ENCODE data around the gene SERP2.

The SERP2 gene

DNA sequence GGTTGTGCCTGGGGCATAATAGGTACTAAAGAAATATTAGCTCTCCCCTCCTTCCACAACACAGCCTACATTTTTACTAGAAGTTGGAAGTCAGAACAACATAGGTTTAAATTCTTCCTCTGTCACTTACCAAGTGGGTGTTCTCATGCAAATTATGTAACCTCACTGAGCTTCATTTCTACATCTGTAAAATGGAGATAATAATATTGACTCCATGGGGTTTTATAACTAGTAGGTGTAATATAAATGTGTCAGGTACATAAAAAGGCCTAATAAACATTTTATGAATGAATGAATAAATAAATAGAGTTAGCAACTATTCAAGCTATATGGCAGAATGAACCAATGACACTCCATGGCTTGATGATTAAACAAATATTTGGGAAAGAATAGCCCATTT lies 27.1 kb upstream of the SERP2 start:
- H3K4me3 ChIP-seq (ENCODE audit: low read length), result no peak overlapping the region
- no peaks in the 10 kb centered on the region for H3K9me3 ChIP-seq (ENCODE audit: insufficient read depth, low read length)
- TF ChIP-seq EZH2phosphoT487 (IDR thresholded peaks at IDR 0.05; ENCODE audit: low read depth), result no peak
- TF ChIP-seq, protein P1, sequence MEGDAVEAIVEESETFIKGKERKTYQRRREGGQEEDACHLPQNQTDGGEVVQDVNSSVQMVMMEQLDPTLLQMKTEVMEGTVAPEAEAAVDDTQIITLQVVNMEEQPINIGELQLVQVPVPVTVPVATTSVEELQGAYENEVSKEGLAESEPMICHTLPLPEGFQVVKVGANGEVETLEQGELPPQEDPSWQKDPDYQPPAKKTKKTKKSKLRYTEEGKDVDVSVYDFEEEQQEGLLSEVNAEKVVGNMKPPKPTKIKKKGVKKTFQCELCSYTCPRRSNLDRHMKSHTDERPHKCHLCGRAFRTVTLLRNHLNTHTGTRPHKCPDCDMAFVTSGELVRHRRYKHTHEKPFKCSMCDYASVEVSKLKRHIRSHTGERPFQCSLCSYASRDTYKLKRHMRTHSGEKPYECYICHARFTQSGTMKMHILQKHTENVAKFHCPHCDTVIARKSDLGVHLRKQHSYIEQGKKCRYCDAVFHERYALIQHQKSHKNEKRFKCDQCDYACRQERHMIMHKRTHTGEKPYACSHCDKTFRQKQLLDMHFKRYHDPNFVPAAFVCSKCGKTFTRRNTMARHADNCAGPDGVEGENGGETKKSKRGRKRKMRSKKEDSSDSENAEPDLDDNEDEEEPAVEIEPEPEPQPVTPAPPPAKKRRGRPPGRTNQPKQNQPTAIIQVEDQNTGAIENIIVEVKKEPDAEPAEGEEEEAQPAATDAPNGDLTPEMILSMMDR (IDR thresholded peaks at IDR 0.05; ENCODE audit: low read depth, low read length), result no peak

DNA sequence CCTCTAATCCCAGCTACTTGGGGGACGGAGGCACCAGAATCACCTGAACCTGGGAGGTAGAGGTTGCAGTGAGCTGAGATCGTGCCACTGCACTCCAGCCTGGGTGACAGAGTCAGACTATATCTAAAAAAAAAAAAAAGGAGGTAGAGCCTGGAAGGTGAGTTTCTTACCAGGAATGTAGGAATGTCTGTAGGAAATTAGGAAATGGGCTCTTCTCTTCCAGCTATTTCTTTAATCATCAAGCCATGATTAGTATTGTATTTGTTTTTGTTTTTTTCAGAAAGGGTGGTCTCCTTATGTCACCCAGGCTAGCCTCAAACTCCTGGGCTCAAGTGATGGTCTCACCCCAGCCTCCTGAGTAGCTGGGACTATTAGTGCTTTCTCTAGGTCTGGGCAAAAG lies 26.3 kb upstream of the SERP2 start:
- no peaks in the 10 kb centered on the region for H4K20me1 ChIP-seq (ENCODE audit: insufficient read depth, low read length)
- no peak overlapping the region for H3K9ac ChIP-seq (ENCODE audit: low read length)
- TF ChIP-seq, protein P1 (IDR thresholded peaks at IDR 0.05; ENCODE audit: low read depth, low read length), result no peak
- no peak for TF ChIP-seq EZH2phosphoT487 (IDR thresholded peaks at IDR 0.05; ENCODE audit: low read depth)
- H2AFZ ChIP-seq (ENCODE audit: low read depth, low read length), result no peak overlapping the region
- H3K4me2 ChIP-seq (ENCODE audit: low read length), result no peak overlapping the region
- H3K4me3 ChIP-seq (ENCODE audit: low read length), result no peak overlapping the region
- H3K79me2 ChIP-seq (ENCODE audit: low read length), result no peaks in the 10 kb centered on the region
- H3K9me3 ChIP-seq (ENCODE audit: insufficient read depth, low read length), result no peaks in the 10 kb centered on the region
- H3K36me3 ChIP-seq (replicated peaks; ENCODE audit: low read depth, low read length), result no peaks in the 10 kb centered on the region
- no peaks in the 10 kb centered on the region for H3K4me1 ChIP-seq (ENCODE audit: low read length)
- no peak overlapping the region for H3K27ac ChIP-seq (ENCODE audit: low read length)
- H3K27me3 ChIP-seq (ENCODE audit: low read depth, low read length), result peaks cover 21% of the 10 kb centered on the region

More for the DNA sequence above, 27.1 kb upstream of the SERP2 start:
- Histone ChIP-seq H4K20me1 (ENCODE audit: insufficient read depth, low read length) (no peaks in the 10 kb centered on the region), H3K9ac (ENCODE audit: low read length) (no peak overlapping the region), H2AFZ (ENCODE audit: low read depth, low read length) (no peak overlapping the region), H3K4me2 (ENCODE audit: low read length) (no peak overlapping the region), H3K36me3 (replicated peaks; ENCODE audit: low read depth, low read length) (no peaks in the 10 kb centered on the region), H3K27me3 (ENCODE audit: low read depth, low read length) (peaks cover 21% of the 10 kb centered on the region), H3K27ac (ENCODE audit: low read length) (no peak overlapping the region), H3K79me2 (ENCODE audit: low read length) (no peaks in the 10 kb centered on the region), H3K4me1 (ENCODE audit: low read length) (no peaks in the 10 kb centered on the region)

DNA sequence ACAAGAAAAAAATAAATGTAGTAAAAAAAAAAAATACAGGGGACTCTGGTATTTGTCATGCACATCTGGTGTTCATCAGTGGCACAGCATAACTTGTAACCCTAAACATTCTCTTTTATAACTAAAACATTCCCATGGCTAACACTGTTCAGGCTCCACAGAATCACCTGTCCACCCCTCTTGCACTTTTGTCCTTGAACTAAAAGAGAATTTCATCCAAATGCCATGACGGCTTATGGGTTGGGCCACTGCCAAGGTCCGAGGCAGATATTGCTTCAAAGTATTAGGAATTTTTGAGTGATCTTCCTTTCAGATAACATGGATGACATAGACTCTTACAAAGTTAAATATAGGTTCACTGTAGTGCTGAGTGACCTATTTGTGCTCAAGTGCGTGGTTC lies 25.7 kb upstream of the SERP2 start:
- H2AFZ ChIP-seq (ENCODE audit: low read depth, low read length), result no peak overlapping the region
- no peaks in the 10 kb centered on the region for H3K36me3 ChIP-seq (replicated peaks; ENCODE audit: low read depth, low read length)
- H3K9me3 ChIP-seq (ENCODE audit: insufficient read depth, low read length), result no peaks in the 10 kb centered on the region
- no peak overlapping the region for H3K9ac ChIP-seq (ENCODE audit: low read length)
- H3K27ac ChIP-seq (ENCODE audit: low read length), result no peak overlapping the region
- no peak for TF ChIP-seq EZH2phosphoT487 (IDR thresholded peaks at IDR 0.05; ENCODE audit: low read depth)
- TF ChIP-seq, protein P1 (IDR thresholded peaks at IDR 0.05; ENCODE audit: low read depth, low read length), result no peak
- H3K4me2 ChIP-seq (ENCODE audit: low read length), result no peak overlapping the region
- no peaks in the 10 kb centered on the region for H3K79me2 ChIP-seq (ENCODE audit: low read length)
- H3K4me1 ChIP-seq (ENCODE audit: low read length), result no peaks in the 10 kb centered on the region
- peaks cover 24% of the 10 kb centered on the region for H3K27me3 ChIP-seq (ENCODE audit: low read depth, low read length)
- H3K4me3 ChIP-seq (ENCODE audit: low read length), result no peak overlapping the region
- no peaks in the 10 kb centered on the region for H4K20me1 ChIP-seq (ENCODE audit: insufficient read depth, low read length)

DNA sequence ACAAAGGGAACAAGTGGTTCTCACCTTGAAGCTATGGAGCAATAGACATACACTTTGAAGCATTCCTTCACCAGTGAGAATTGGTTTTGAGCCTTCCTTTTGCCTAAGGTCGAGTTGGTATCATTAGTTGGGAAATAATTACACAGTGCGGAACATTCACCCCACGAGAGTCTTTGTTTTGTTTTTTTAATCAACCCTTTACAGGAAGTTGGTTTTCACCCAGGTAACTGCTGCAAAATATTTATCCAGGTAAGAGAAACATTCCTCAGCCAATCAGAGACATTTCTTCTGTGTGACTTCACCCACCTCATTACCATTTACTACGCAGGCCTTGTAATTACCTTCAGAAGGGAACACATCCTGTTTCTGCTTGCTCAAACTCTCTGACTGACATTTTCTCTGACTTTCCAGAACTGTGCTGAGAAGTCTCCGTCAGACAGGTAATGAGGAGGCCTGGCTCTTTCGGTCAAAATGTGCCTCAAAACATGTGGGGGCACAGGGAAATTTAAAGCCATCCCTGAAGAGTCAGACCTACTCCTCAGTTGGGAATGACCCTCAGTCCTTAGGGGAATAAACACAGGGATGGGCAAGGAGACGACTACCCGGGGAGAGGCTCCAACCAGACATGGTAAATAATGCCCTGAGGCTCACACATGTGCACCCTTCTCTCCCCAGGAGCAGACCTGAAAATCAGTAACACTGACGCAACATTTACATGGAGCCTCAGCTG lies 22.7 kb upstream of the SERP2 start:
- TF ChIP-seq, protein P1 (IDR thresholded peaks at IDR 0.05; ENCODE audit: low read depth, low read length), result no peak
- no peak for TF ChIP-seq EZH2phosphoT487 (IDR thresholded peaks at IDR 0.05; ENCODE audit: low read depth)
- H4K20me1 ChIP-seq (ENCODE audit: insufficient read depth, low read length), result no peaks in the 10 kb centered on the region
- no peak overlapping the region for H3K27ac ChIP-seq (ENCODE audit: low read length)
- no peaks in the 10 kb centered on the region for H3K9me3 ChIP-seq (ENCODE audit: insufficient read depth, low read length)
- H3K4me1 ChIP-seq (ENCODE audit: low read length), result no peaks in the 10 kb centered on the region
- peaks cover 25% of the 10 kb centered on the region for H3K27me3 ChIP-seq (ENCODE audit: low read depth, low read length)
- H3K36me3 ChIP-seq (replicated peaks; ENCODE audit: low read depth, low read length), result no peaks in the 10 kb centered on the region
- no peak overlapping the region for H3K9ac ChIP-seq (ENCODE audit: low read length)
- H3K4me2 ChIP-seq (ENCODE audit: low read length), result no peak overlapping the region
- H2AFZ ChIP-seq (ENCODE audit: low read depth, low read length), result no peak overlapping the region
- no peaks in the 10 kb centered on the region for H3K79me2 ChIP-seq (ENCODE audit: low read length)
- no peak overlapping the region for H3K4me3 ChIP-seq (ENCODE audit: low read length)
